Lung (tissue), 12 donors: ENCODE measurements around the gene TLE1. TPM values are rescaled to one million over a fixed set of nuclear protein-coding genes. Genes with fewer than 3 reads are reported as not detected.
"Not testable (repeated sequence)": the region's sequence is repeated elsewhere in the genome, so short reads cannot be mapped to it uniquely, and the experiment has no call there.

Experiments used
- ATAC-seq: fragments of 200-7000 bp; cut with Tn5 transposase; one replicate; pipeline ENCODE4 v1.9.1; 2020; ENCODE audit warnings: moderate number of reproducible peaks; ENCODE audit not compliant: insufficient read depth, low FRiP score
- DNase-seq, 3 donors: peaks; one replicate each; pipeline ENCODE4 v3.0.0-alpha.2; 2013 to 2017
- H3K27ac ChIP-seq, 2 donors: one replicate each; pipeline ENCODE4 v1.5.1; 2013; ENCODE audit warnings: mild to moderate bottlenecking in 2 of 2, moderate library complexity in 2 of 2, control low read depth in 1 of 2, inconsistent platforms in 1 of 2, low read depth in 1 of 2, low read length in 1 of 2
- H3K27me3 ChIP-seq, 3 donors: one replicate each; pipeline ENCODE4 v1.5.1; 2013; ENCODE audit warnings: low read length in 2 of 3; ENCODE audit not compliant: control insufficient read depth in 3 of 3, insufficient read depth in 3 of 3
- H3K36me3 ChIP-seq, 4 donors: one replicate each; pipeline ENCODE4 v1.5.1; 2013; ENCODE audit warnings: low read length in 4 of 4, mild to moderate bottlenecking in 1 of 4, moderate library complexity in 1 of 4; ENCODE audit not compliant: control insufficient read depth in 4 of 4, insufficient read depth in 4 of 4
- H3K4me1 ChIP-seq, 5 donors: one replicate each; pipeline ENCODE4 v1.5.1; 2013; ENCODE audit warnings: low read length in 5 of 5, mild to moderate bottlenecking in 2 of 5, moderate library complexity in 1 of 5; ENCODE audit not compliant: control insufficient read depth in 5 of 5, insufficient read depth in 5 of 5
- H3K4me3 ChIP-seq: one replicate; pipeline ENCODE4 v1.5.1; 2013; ENCODE audit warnings: mild to moderate bottlenecking, control low read depth, moderate library complexity
- H3K9ac ChIP-seq, 2 donors: one replicate each; pipeline ENCODE4 v1.5.1; 2013; ENCODE audit warnings: low read length in 2 of 2, control low read depth in 1 of 2; ENCODE audit not compliant: insufficient read depth in 1 of 2
- H3K9me3 ChIP-seq, 4 donors: one replicate each; pipeline ENCODE4 v1.5.1; 2013; ENCODE audit warnings: low read length in 3 of 4, mild to moderate bottlenecking in 1 of 4, moderate library complexity in 1 of 4; ENCODE audit not compliant: control insufficient read depth in 4 of 4, insufficient read depth in 3 of 4
- WGBS, 2 donors: extraction: QIAGEN DNeasy Blood & Tissue Kit; methylation state at CpG; one replicate each; pipeline ENCODE4 v1.1.7; 2013; 5-methylcytosine and 5-hydroxymethylcytosine counted together
- polyA plus RNA-seq, 2 donors: library from polyadenylated mRNA; stranded (reverse); fragments of 200-250 nt; gene quantifications; one replicate each; pipeline ENCODE4 v1.2.1, GENCODE V29; 2013
- total RNA-seq, 2 donors: library from RNA; depleted of rRNA in 1 of 2; stranded (reverse); fragments of >200 nt in 1 of 2; gene quantifications; one replicate each; pipeline ENCODE4 v1.2.1, GENCODE V29; 2014 to 2021
- TF ChIP-seq, protein P1 (sequence below): IDR thresholded peaks from 2 replicates; pipeline ENCODE4 v1.5.1; 2012; ENCODE audit warnings: mild to moderate bottlenecking; ENCODE audit errors: control extremely low read depth, extremely low read depth
- donor health status: control.
- donor health status: control.
- donor health status: Bipolar disorder and iron deficiency.
- donor health status: healthy.
- donor health status: DM: yes; HTN: yes; CAD: no.

TLE1 gene
- total and polyA plus RNA-seq, 4 donors: 16.8 to 35.2 (median 19.4) TPM

DNA sequence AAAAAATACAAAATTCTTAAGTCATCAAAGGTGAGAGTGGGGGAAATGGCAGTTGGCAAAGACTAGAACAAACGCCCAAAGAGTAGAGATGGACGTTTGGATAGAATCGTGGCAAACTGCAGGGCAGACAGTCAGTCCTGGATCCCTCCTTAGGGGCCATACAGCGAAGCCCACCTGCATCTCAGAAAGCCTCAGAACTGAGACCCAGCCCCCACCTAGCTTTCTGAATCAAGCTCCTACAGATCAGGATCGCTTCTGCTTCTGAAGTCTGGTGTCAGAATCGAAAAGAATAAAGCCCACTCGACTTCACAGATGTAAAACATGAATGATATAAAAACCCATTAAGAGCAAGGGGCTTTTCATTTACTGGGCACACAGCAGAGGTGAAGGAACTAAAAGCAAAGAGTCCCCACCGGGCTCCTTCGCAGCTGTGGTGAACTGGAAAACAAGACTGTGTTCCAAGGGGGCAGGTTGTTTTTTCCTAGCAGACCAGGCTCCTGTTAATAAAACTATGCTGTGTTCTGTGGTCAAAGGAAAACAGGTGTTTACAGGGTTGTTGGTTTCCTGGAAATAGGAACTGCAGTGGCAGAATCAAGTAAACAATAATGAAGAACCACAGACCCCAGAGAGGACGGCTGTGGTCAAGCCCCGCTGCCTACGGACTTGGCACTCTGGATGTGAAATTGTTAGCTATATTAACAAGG is 91.8 kb downstream of the TLE1 start:
- Histone ChIP-seq H3K4me1 (peaks cover 0 to 6% (median 0%) of the 10 kb centered on the region in 5 donors), H3K9ac (no peak overlapping the region), H3K36me3 (peaks cover 0 to 15% (median 7%) of the 10 kb centered on the region in 4 donors), H3K9me3 (peaks cover 0 to 4% (median 0%) of the 10 kb centered on the region in 4 donors), H3K27ac (no peak overlapping the region), H3K4me3 (no peak overlapping the region), H3K27me3 (no peaks in the 10 kb centered on the region)
- DNase-seq (no peak), ATAC-seq (no peak)
- WGBS, 2 donors: 81 to 83% methylated on average over 12 of the region's 12 CpGs
- TF ChIP-seq, protein P1, sequence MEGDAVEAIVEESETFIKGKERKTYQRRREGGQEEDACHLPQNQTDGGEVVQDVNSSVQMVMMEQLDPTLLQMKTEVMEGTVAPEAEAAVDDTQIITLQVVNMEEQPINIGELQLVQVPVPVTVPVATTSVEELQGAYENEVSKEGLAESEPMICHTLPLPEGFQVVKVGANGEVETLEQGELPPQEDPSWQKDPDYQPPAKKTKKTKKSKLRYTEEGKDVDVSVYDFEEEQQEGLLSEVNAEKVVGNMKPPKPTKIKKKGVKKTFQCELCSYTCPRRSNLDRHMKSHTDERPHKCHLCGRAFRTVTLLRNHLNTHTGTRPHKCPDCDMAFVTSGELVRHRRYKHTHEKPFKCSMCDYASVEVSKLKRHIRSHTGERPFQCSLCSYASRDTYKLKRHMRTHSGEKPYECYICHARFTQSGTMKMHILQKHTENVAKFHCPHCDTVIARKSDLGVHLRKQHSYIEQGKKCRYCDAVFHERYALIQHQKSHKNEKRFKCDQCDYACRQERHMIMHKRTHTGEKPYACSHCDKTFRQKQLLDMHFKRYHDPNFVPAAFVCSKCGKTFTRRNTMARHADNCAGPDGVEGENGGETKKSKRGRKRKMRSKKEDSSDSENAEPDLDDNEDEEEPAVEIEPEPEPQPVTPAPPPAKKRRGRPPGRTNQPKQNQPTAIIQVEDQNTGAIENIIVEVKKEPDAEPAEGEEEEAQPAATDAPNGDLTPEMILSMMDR: no peak

DNA sequence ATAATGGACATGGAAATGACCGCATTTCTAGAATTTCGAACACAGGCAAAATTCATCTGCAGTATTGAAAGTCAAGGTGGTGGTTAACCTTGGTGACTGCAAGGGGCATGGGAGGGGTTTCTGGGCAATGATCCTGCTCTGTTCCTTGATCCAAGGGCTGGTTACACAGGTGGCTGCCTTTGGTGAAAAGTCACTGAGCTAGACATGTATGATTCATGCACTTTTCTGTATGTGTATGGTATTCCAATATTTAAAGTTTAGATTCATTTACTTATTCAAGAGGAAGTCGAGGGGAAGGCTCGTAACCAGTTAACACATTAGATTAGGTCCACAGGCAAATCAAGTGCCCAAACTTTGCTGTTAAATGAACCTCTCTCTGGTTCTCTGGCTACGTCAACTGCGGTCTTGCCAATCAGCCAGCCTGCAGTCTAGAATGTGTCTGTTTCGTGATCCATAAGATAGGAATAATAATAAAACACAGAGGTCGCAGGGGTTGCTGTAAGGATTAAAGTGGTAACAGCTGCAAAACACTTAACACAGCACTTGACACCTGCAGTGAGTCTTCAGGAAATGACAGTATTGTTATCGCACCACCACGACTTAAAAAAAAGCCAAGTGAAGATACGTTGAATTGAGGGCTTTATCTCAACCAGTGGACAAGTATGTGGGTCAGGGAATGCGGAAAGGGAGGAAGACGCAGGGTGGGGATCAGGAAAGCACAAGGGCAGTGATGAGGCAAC is 92.5 kb downstream of the TLE1 start:
- H3K9ac ChIP-seq: no peak overlapping the region
- no peak for DNase-seq
- H3K4me1 ChIP-seq: peaks cover 0 to 4% (median 0%) of the 10 kb centered on the region in 5 donors
- H3K27ac ChIP-seq: no peak overlapping the region
- H3K9me3 ChIP-seq: peaks cover 0 to 2% (median 0%) of the 10 kb centered on the region in 4 donors
- WGBS, 2 donors: 76 to 84% methylated on average over 13 of the region's 13 CpGs
- H3K4me3 ChIP-seq: no peak overlapping the region
- no peaks in the 10 kb centered on the region for H3K27me3 ChIP-seq
- TF ChIP-seq, protein P1: no peak
- no peak for ATAC-seq
- H3K36me3 ChIP-seq: peaks cover 0 to 15% (median 5%) of the 10 kb centered on the region in 4 donors

DNA sequence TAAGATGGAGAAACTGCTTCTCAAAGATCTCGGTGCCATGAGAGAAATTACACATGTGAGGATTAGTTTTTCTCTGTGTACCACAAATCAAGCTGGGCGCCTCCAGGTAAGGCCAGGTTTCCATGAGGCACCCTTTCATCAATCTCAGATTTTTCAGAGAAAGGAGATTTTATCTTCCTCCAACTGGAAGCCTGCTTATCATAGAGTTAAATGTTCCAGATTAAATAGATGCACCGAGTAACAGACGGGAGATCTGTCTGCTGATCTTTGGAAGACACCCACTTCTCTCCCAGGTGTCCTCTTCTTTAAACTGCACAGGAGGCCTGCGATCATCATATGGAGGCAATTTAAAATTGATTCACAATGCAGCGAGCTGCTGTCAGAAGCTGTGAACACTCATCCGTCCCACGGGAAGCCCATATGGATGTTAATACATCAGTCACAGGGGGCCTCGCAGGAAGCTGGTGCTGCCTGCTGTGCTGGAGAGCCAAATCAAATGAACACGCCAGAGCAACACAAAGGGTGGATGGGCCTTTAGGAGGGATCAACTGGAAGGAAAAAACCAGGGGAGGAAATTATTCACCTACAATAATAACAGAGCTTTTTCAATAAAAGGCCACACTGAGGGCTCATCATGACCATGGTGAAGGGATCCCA is 93.3 kb downstream of the TLE1 start:
- Histone ChIP-seq H3K9me3 (peaks cover 0 to 2% (median 0%) of the 10 kb centered on the region in 4 donors), H3K9ac (no peak overlapping the region), H3K4me3 (no peak overlapping the region), H3K27ac (no peak overlapping the region), H3K27me3 (no peaks in the 10 kb centered on the region), H3K4me1 (peaks cover 0 to 4% (median 0%) of the 10 kb centered on the region in 5 donors), H3K36me3 (peaks cover 0 to 20% (median 2%) of the 10 kb centered on the region in 4 donors)
- WGBS, 2 donors: 90 to 91% methylated on average over 10 of the region's 10 CpGs
- no peak for DNase-seq
- no peak for ATAC-seq
- TF ChIP-seq, protein P1: no peak

DNA sequence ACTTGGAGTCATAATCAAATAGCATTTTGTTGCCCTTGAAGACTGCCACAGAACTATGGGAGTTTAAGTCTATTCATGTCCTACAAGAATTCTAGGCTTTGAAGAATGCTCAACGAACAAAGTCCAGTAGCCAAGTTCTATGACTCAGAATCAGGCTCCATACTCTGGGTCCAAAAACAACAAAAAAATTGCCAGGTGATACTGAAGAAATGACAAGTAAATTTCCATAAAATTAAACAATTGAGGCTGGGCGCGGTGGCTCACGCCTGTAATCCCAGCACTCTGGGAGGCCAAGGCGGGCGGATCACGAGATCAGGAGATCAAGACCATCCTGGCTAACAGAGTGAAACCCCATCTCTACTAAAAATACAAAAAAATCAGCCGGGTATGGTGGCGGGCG is 94.1 kb downstream of the TLE1 start:
- ATAC-seq, DNase-seq, H3K27me3 ChIP-seq, H3K9me3 ChIP-seq, H3K9ac ChIP-seq, H3K27ac ChIP-seq, H3K4me1 ChIP-seq, H3K4me3 ChIP-seq: not testable (repeated sequence)
- peaks cover 0 to 27% (median 6%) of the 10 kb centered on the region in 4 donors for H3K36me3 ChIP-seq
- 86 to 94% methylated on average over 10 of the region's 10 CpGs for WGBS, 2 donors
